Thoracic aorta (tissue), 2 donors: ENCODE measurements around the gene PSMC3IP. TPM values are rescaled to one million over a fixed set of nuclear protein-coding genes. Genes with fewer than 3 reads are reported as not detected.
"Not testable (repeated sequence)": the region's sequence is repeated elsewhere in the genome, so short reads cannot be mapped to it uniquely, and the experiment has no call there.

Source experiments
- ATAC-seq: fragments of 150-250 bp; one replicate; pipeline ENCODE4 v1.8.0; 2017; ENCODE audit warnings: low read depth; ENCODE audit not compliant: insufficient number of reproducible peaks, low FRiP score
- DNase-seq: peaks from one replicate; pipeline ENCODE4 v3.0.0-alpha.2; 2020; ENCODE audit warnings: low spot score
- H3K27ac ChIP-seq, 2 donors: fragments of 200-600 bp; sonication (generic); 1 replicate in 1 of 2; 2 replicates in 1 of 2; pipeline ENCODE4 v1.5.1; 2016; ENCODE audit warnings: mild to moderate bottlenecking in 2 of 2, moderate library complexity in 2 of 2
- H3K27me3 ChIP-seq: fragments of 200-600 bp; sonication (generic); replicated peaks from 2 replicates; pipeline ENCODE4 v1.6.0; 2016; ENCODE audit warnings: mild to moderate bottlenecking; ENCODE audit not compliant: insufficient read depth
- H3K36me3 ChIP-seq: fragments of 200-600 bp; sonication (generic); one replicate; pipeline ENCODE4 v1.5.1; 2016
- H3K4me1 ChIP-seq, 2 donors: fragments of 200-600 bp; sonication (generic); 1 replicate in 1 of 2; 2 replicates in 1 of 2; pipeline versions ENCODE4 v1.5.1 to v1.6.0; 2016; ENCODE audit warnings: low read depth in 2 of 2, mild to moderate bottlenecking in 1 of 2; ENCODE audit not compliant: control insufficient read depth in 1 of 2
- H3K4me3 ChIP-seq: fragments of 200-600 bp; sonication (generic); 2 replicates; pipeline ENCODE4 v1.5.1; 2016; ENCODE audit warnings: mild to moderate bottlenecking
- H3K9me3 ChIP-seq: fragments of 200-600 bp; sonication (generic); 2 replicates; pipeline ENCODE4 v1.5.1; 2016
- CTCF ChIP-seq: fragments of 200-600 bp; sonication (generic); IDR thresholded peaks from one replicate; pipeline ENCODE4 v1.5.1; 2019; ENCODE audit warnings: antibody characterized with exemption
- total RNA-seq, 2 donors: library from RNA; depleted of rRNA; stranded (reverse); fragments of >200 nt; gene quantifications; one replicate each; pipeline versions ENCODE4 v1.1.0 to v1.2.3, GENCODE V29; 2016

The PSMC3IP gene
- total RNA-seq, 2 donors from 2014 or later = 6.6 TPM; not detected in 1

- H3K4me3 ChIP-seq = no peak overlapping the region
- TF ChIP-seq CTCF = no peak
- peaks cover 7 to 10% of the 10 kb centered on the region in 2 donors for H3K4me1 ChIP-seq
- no peak overlapping the region for H3K27ac ChIP-seq
- DNase-seq (no peak), ATAC-seq (no peak)
- no peaks in the 10 kb centered on the region for H3K27me3 ChIP-seq
- H3K36me3 ChIP-seq = peaks cover 20% of the 10 kb centered on the region
- H3K9me3 ChIP-seq = no peaks in the 10 kb centered on the region
These were observed 40.5 kb upstream of the PSMC3IP start for GRCh38 chr17:42617956-42618431.

GRCh38 chr17:42613699-42614295 is 36.3 kb upstream of the PSMC3IP start:
- Histone ChIP-seq H3K4me1 (peaks cover 7 to 10% of the 10 kb centered on the region in 2 donors), H3K36me3 (peaks cover 25% of the 10 kb centered on the region), H3K4me3 (no peak overlapping the region), H3K9me3 (no peaks in the 10 kb centered on the region), H3K27ac (no peak overlapping the region), H3K27me3 (no peaks in the 10 kb centered on the region)
- DNase-seq = no peak
- no peak for ATAC-seq
- TF ChIP-seq CTCF = no peak

- H3K4me1 ChIP-seq = peaks cover 11 to 15% of the 10 kb centered on the region in 2 donors
- ATAC-seq = no peak
- TF ChIP-seq CTCF = no peak
- H3K9me3 ChIP-seq = no peaks in the 10 kb centered on the region
- no peak for DNase-seq
- H3K36me3 ChIP-seq = peaks cover 25% of the 10 kb centered on the region
- H3K27me3 ChIP-seq = no peaks in the 10 kb centered on the region
- no peak overlapping the region for H3K4me3 ChIP-seq
- H3K27ac ChIP-seq = no peak overlapping the region
These were observed 34.5 kb upstream of the PSMC3IP start for GRCh38 chr17:42612013-42612412.

- peak; percentile 9 for ATAC-seq
- DNase-seq = not testable (repeated sequence)
These were observed 32.6 kb upstream of the PSMC3IP start for GRCh38 chr17:42609814-42610801.

GRCh38 chr17:42609182-42609813 is 31.8 kb upstream of the PSMC3IP start, which contains the start of the genes RETREG3 and TUBG1:
TSS of gene RETREG3 (minus strand) at chr17:42609374. CDS start at chr17:42609324, 50 bp downstream.
TSS of gene TUBG1 (plus strand) at chr17:42609683. CDS start at chr17:42609738, 55 bp downstream.
- H3K27me3 ChIP-seq = no peaks in the 10 kb centered on the region
- peak within 1 kb of the TSS; percentile 82 for H3K4me3 ChIP-seq
- H3K9me3 ChIP-seq = no peaks in the 10 kb centered on the region
- peak; percentile 42 for TF ChIP-seq CTCF
- peak; percentile 90 for DNase-seq
- H3K4me1 ChIP-seq = peaks cover 18 to 39% of the 10 kb centered on the region in 2 donors
- H3K27ac ChIP-seq = peak within 1 kb of the TSS; percentile 82 to 84
- peak; percentile 97 for ATAC-seq
- peaks cover 15% of the 10 kb centered on the region for H3K36me3 ChIP-seq

More at GRCh38 chr17:42609814-42610801, 32.6 kb upstream of the PSMC3IP start:
- H3K4me1 ChIP-seq = peaks cover 18 to 34% of the 10 kb centered on the region in 2 donors
- H3K27ac ChIP-seq = peak overlapping the region; percentile 67 to 82
- peaks cover 23% of the 10 kb centered on the region for H3K36me3 ChIP-seq
- not testable (repeated sequence) for H3K9me3 ChIP-seq, H3K27me3 ChIP-seq
- peak overlapping the region; percentile 82 for H3K4me3 ChIP-seq
